Left ventricle myocardium inferior (tissue), 1 donor: ENCODE data around the gene F13A1. TPM values are rescaled to one million over a fixed set of nuclear protein-coding genes. Genes with fewer than 3 reads are reported as not detected.

Experiments
- DNase-seq: peaks from one replicate; pipeline ENCODE4 v3.0.0-alpha.2; 2020
- H3K27ac ChIP-seq: fragments of 200-600 bp; replicated peaks from 2 replicates; pipeline ENCODE4 v1.8.0; 2021
- H3K27me3 ChIP-seq: fragments of 200-600 bp; 2 replicates; pipeline ENCODE4 v1.8.0; 2021; ENCODE audit warnings: low read depth
- H3K36me3 ChIP-seq: fragments of 200-600 bp; 2 replicates; pipeline ENCODE4 v1.8.0; 2021
- H3K4me1 ChIP-seq: fragments of 200-600 bp; 2 replicates; pipeline ENCODE4 v1.8.0; 2021
- H3K4me3 ChIP-seq: fragments of 200-600 bp; 2 replicates; pipeline ENCODE4 v1.8.0; 2021; ENCODE audit warnings: mild to moderate bottlenecking, moderate library complexity
- H3K9me3 ChIP-seq: fragments of 200-600 bp; replicated peaks from 2 replicates; pipeline ENCODE4 v1.8.0; 2021
- CTCF ChIP-seq: fragments of 200-600 bp; IDR thresholded peaks from 2 replicates; pipeline ENCODE4 v1.8.0; 2021; ENCODE audit warnings: antibody characterized with exemption, mild to moderate bottlenecking, borderline replicate concordance
- intact Hi-C: fragments of 100-400 bp; cut with micrococcal nuclease; formaldehyde crosslinking; loops from one replicate; pipeline ENCODE4 v1.11.0; 2022
- total RNA-seq: library from RNA; stranded (reverse); fragmentation: NEBNext Ultra II Directional; extraction: Animal tissue kit (Norgen Biotek cat#: 25700); gene quantifications from one replicate; pipeline ENCODE4 v1.2.1, GENCODE V29; 2021
- donor health status: DM: no; HTN: yes; CAD: no; lungs with severe emphysema.

Gene F13A1
- total RNA-seq, 1 donor from 2014 or later, result 93.1 TPM

DNA sequence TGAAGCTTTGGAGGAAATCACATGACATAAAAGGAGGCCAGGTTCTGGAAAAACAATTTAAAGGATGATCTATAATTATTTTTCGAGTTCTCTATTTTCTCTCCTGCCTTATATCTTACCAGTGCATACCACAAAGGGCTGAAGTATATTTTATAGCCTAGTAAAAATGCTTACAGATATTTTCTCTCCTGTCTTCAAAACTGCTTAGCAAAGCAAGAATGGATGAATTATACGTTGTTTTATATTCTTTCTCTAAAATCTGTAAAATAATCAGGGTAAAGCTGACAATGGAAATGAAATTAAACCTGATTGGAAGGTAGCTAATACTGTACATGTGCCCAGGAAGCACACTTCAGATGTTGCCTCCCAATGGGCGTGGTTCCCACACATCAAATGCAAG, 123.7 kb downstream of the F13A1 start:
- Histone ChIP-seq H3K9me3 (no peaks in the 10 kb centered on the region), H3K36me3 (no peaks in the 10 kb centered on the region), H3K27ac (no peak overlapping the region), H3K4me3 (no peak overlapping the region), H3K4me1 (no peaks in the 10 kb centered on the region), H3K27me3 (peaks cover 33% of the 10 kb centered on the region)
- no peak for DNase-seq
- TF ChIP-seq CTCF, result no peak
- intact Hi-C loops, result no loop called here

DNA sequence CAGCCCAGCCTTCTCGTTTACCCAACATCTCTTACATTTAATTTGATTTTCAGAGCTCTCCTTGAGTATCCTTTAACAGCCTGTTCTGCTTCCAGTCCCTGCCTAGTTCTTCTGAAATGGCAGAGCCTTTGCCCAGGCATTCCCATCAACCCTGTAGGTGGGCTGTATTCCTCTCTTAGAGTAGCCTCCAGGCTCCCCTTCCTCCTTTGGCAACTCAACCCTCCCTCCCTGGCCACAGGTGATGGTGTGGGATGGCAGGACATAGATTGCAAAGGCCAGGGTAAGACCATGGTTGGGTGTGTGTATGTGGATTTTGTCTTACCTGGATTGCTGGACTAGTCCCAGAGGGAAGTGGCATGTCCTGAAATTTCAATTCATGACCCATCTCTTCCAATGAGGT, 125.4 kb downstream of the F13A1 start:
- no peak for TF ChIP-seq CTCF
- intact Hi-C loops, result no loop called here
- Histone ChIP-seq H3K36me3 (no peaks in the 10 kb centered on the region), H3K27me3 (peaks cover 33% of the 10 kb centered on the region), H3K9me3 (no peaks in the 10 kb centered on the region), H3K4me3 (no peak overlapping the region), H3K27ac (no peak overlapping the region), H3K4me1 (no peaks in the 10 kb centered on the region)
- no peak for DNase-seq

- Histone ChIP-seq H3K36me3 (no peaks in the 10 kb centered on the region), H3K27me3 (peaks cover 33% of the 10 kb centered on the region), H3K4me1 (no peaks in the 10 kb centered on the region), H3K9me3 (no peaks in the 10 kb centered on the region), H3K27ac (no peak overlapping the region), H3K4me3 (no peak overlapping the region)
- intact Hi-C loops, result no loop called here
- TF ChIP-seq CTCF, result no peak
- DNase-seq, result no peak
Observed at GRCh38 chr6:6193221-6193745, 127.2 kb downstream of the F13A1 start.

- Histone ChIP-seq H3K9me3 (no peaks in the 10 kb centered on the region), H3K4me3 (no peak overlapping the region), H3K27me3 (peaks cover 26% of the 10 kb centered on the region), H3K4me1 (no peaks in the 10 kb centered on the region), H3K27ac (no peak overlapping the region), H3K36me3 (no peaks in the 10 kb centered on the region)
- TF ChIP-seq CTCF, result no peak
- no peak for DNase-seq
- intact Hi-C loops, result no loop called here
Observed at GRCh38 chr6:6191909-6192308, 128.6 kb downstream of the F13A1 start.

GRCh38 chr6:6191476-6191875, 129.0 kb downstream of the F13A1 start:
- no peak for TF ChIP-seq CTCF
- Histone ChIP-seq H3K9me3 (peaks cover under 1% of the 10 kb centered on the region), H3K4me3 (no peak overlapping the region), H3K36me3 (no peaks in the 10 kb centered on the region), H3K4me1 (no peaks in the 10 kb centered on the region), H3K27ac (no peak overlapping the region), H3K27me3 (peaks cover 26% of the 10 kb centered on the region)
- intact Hi-C loops, result no loop called here
- no peak for DNase-seq

- Histone ChIP-seq H3K9me3 (no peaks in the 10 kb centered on the region), H3K27me3 (peaks cover 60% of the 10 kb centered on the region), H3K27ac (no peak overlapping the region), H3K36me3 (no peaks in the 10 kb centered on the region), H3K4me1 (no peaks in the 10 kb centered on the region), H3K4me3 (no peak overlapping the region)
- no peak for DNase-seq
- TF ChIP-seq CTCF, result no peak
- intact Hi-C loops, result no loop called here
Observed at GRCh38 chr6:6180684-6181083, 139.8 kb downstream of the F13A1 start.
